Dermis blood vessel endothelial cell (primary cell): Measurements from ENCODE around the gene LRRC8D. TPM values are rescaled to one million over a fixed set of nuclear protein-coding genes. Genes with fewer than 3 reads are reported as not detected.

Experiments
- DNase-seq: peaks from one replicate; pipeline ENCODE4 v3.0.0; 2010
- total RNA-seq: library from RNA; depleted of rRNA; stranded (reverse); fragments of >200 nt; gene quantifications from 2 replicates; pipeline ENCODE4 v1.2.3, GENCODE V29; 2014

The LRRC8D gene
- total RNA-seq, 1 donor from 2014 or later, result 18.5 TPM

- DNase-seq, result no peak
Measured at GRCh38 chr1:89872567-89872966, 51.7 kb downstream of the LRRC8D start.

GRCh38 chr1:89873288-89873687, 52.5 kb downstream of the LRRC8D start:
- DNase-seq, result peak; percentile 45

- peak; percentile 87 for DNase-seq
Measured at GRCh38 chr1:89873770-89874169, 52.9 kb downstream of the LRRC8D start.

- DNase-seq, result no peak
Measured at GRCh38 chr1:89876463-89876862, 55.6 kb downstream of the LRRC8D start.

- DNase-seq, result no peak
Measured at GRCh38 chr1:89877756-89878155, 56.9 kb downstream of the LRRC8D start.

- DNase-seq, result no peak
Measured at GRCh38 chr1:89878256-89878655, 57.4 kb downstream of the LRRC8D start.

GRCh38 chr1:89880679-89881078, 59.8 kb downstream of the LRRC8D start:
- no peak for DNase-seq

- DNase-seq, result no peak
Measured at GRCh38 chr1:89881415-89882058, 60.7 kb downstream of the LRRC8D start.

GRCh38 chr1:89882348-89883029, 61.7 kb downstream of the LRRC8D start:
- no peak for DNase-seq

GRCh38 chr1:89883030-89883379, 62.2 kb downstream of the LRRC8D start:
- no peak for DNase-seq

- DNase-seq, result peak; percentile 79
Measured at GRCh38 chr1:89884718-89885596, 64.1 kb downstream of the LRRC8D start.

- no peak for DNase-seq
Measured at GRCh38 chr1:89887270-89887669, 66.4 kb downstream of the LRRC8D start.

GRCh38 chr1:89887713-89888112, 66.9 kb downstream of the LRRC8D start:
- DNase-seq, result no peak

- no peak for DNase-seq
Measured at GRCh38 chr1:89888480-89889322, 67.9 kb downstream of the LRRC8D start.

- no peak for DNase-seq
Measured at GRCh38 chr1:89889323-89889615, 68.4 kb downstream of the LRRC8D start.

- DNase-seq, result peak; percentile 73
Measured at GRCh38 chr1:89890085-89890752, 69.4 kb downstream of the LRRC8D start.

GRCh38 chr1:89892816-89893215, 72.0 kb downstream of the LRRC8D start:
- DNase-seq, result no peak

GRCh38 chr1:89894210-89895201, 73.7 kb downstream of the LRRC8D start:
- peak; percentile 86 for DNase-seq

- DNase-seq, result no peak
Measured at GRCh38 chr1:89896105-89896942, 75.5 kb downstream of the LRRC8D start.
